Measurements from ENCODE around the gene ZKSCAN2.

DNA sequence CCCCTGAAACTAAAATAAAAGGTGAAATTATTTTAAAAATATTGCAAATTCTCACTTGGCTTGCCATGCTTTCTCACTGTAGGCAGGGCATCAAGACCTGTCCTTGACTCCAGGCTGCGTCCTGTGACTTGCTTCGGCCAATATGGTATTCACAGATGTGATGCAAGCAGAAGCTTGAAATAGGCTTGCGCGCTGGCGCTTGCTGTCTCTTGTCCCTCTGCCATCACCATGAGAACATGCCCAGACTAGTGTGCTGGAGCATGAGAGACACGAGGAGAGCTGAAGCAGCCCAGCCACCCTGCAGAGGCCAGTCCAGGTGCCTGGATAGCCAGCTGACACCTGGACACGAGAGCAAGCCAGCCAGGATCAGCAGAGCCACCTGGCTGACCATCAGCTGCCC, 21.8 kb upstream of the ZKSCAN2 start:
- TF ChIP-seq EZH2 (IDR thresholded peaks at IDR 0.05; ENCODE audit: insufficient read depth, poor library complexity, severe bottlenecking) (no peak), EZH2phosphoT487 (IDR thresholded peaks at IDR 0.05; ENCODE audit: insufficient read depth, low read depth) (no peak)

Data from GM23248 (cell line).